ENCODE measurements around the gene KRTAP1-3.
"Not testable (repeated sequence)": the region's sequence is repeated elsewhere in the genome, so short reads cannot be mapped to it uniquely, and the experiment has no call there.

Gene KRTAP1-3, protein sequence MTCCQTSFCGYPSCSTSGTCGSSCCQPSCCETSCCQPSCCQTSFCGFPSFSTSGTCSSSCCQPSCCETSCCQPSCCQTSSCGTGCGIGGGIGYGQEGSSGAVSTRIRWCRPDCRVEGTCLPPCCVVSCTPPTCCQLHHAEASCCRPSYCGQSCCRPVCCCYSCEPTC

DNA sequence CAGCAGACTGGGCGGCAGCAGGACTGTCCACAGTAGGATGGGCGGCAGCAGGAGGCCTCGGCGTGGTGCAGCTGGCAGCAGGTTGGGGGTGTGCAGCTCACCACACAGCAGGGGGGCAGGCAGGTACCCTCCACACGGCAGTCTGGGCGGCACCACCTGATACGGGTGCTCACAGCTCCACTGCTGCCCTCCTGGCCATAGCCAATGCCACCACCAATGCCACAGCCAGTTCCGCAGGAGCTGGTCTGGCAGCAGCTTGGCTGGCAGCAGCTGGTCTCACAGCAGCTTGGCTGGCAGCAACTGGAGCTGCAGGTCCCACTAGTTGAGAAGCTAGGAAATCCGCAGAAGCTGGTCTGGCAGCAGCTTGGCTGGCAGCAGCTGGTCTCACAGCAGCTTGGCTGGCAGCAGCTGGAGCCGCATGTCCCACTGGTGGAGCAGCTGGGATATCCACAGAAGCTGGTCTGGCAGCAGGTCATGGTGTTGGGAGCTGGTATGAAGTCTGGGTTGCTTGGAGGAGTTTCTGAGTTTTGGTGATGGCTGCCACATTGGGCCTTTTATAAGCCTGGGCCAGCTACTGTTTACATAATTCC, at the start of gene KRTAP1-3:
TSS of gene KRTAP1-3 (minus strand) at position 529 of the 590 bp plus-strand sequence. CDS start at position 476, 53 bp downstream.
- H3K27me3 ChIP-seq (replicated peaks; ENCODE audit: control insufficient read depth, insufficient read depth, low read length); H3K36me3 ChIP-seq (ENCODE audit: control insufficient read depth, insufficient read depth, low read length); DNase-seq (ENCODE audit: extremely low read depth, insufficient read length): not testable (repeated sequence)

DNA sequence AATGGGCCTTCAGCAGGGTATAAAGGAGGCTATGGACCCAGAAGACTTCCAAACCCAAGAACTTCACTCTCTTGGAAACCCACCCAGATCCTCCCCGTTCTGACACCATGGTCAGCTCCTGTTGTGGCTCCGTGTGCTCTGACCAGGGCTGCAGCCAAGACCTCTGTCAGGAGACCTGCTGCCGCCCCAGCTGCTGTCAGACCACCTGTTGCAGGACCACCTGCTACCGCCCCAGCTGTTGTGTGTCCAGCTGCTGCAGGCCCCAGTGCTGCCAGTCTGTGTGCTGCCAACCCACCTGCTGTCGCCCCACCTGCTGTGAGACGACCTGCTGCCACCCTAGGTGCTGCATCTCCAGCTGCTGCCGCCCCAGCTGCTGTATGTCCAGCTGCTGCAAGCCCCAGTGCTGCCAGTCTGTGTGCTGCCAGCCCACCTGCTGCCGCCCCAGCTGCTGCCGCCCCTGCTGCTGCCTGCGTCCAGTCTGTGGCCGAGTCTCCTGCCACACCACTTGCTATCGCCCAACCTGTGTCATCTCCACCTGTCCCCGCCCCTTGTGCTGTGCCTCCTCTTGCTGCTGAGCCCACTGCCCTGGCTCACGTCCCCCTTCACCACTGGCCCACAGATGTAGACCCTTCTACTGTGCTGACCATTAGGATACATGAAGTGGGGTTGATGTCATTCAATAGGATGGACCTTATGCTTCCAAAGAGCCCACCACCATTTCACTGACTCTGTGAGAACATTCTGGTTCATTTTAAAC, 49.6 kb upstream of the KRTAP1-3 start, which contains the start of gene KRTAP4-7:
TSS of gene KRTAP4-7 (plus strand) at position 51 of the 757 bp plus-strand sequence. CDS start at position 108, 57 bp downstream.
- not testable (repeated sequence) for H3K4me3 ChIP-seq (replicated peaks; ENCODE audit: low read depth, low read length); H3K27me3 ChIP-seq (replicated peaks; ENCODE audit: control insufficient read depth, insufficient read depth, low read length); DNase-seq (ENCODE audit: extremely low read depth, insufficient read length); H3K36me3 ChIP-seq (ENCODE audit: control insufficient read depth, insufficient read depth, low read length)

More for the DNA sequence above, at the start of gene KRTAP1-3:
- H3K4me3 ChIP-seq (replicated peaks; ENCODE audit: low read depth, low read length), result not testable (repeated sequence)

DNA sequence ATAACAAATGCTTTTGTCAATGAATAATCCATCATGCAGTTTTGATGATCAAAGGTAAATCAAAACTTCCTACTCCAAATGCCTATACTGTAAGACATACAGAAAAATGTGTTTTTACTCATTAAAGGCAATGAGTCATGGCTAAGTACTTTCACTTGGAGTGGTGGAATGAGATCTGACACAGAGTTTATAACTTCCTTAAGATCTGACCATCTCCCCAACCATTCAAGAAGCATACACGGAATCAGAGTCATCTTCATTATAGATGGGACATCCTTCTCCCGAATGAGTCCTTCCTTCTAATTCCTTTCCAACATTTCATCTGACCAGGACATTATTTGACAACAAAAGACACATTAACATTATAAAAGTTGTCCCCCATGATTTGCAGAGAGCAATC, 48.8 kb upstream of the KRTAP1-3 start:
- not testable (repeated sequence) for DNase-seq (ENCODE audit: extremely low read depth, insufficient read length); H3K36me3 ChIP-seq (ENCODE audit: control insufficient read depth, insufficient read depth, low read length); H3K4me3 ChIP-seq (replicated peaks; ENCODE audit: low read depth, low read length); H3K27me3 ChIP-seq (replicated peaks; ENCODE audit: control insufficient read depth, insufficient read depth, low read length)

DNA sequence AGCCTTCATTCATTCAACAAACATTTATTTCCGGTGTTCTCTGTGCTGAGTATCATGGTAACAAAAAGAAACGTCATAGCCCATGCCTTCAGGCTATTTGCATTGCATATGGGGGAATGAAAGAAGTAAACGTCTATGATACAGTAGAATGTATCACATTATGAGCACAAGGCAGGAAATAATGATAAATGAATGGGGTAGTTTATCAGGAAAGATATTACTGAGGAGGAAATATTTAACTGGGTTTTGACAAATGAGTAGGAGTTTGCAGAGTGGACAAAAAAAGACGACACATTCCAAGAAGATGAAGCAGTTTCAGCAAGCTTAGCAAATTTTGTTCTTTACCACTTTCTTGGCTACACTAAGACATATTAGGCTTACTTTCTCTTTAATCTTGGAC, 48.0 kb upstream of the KRTAP1-3 start:
- TF ChIP-seq, protein P1, sequence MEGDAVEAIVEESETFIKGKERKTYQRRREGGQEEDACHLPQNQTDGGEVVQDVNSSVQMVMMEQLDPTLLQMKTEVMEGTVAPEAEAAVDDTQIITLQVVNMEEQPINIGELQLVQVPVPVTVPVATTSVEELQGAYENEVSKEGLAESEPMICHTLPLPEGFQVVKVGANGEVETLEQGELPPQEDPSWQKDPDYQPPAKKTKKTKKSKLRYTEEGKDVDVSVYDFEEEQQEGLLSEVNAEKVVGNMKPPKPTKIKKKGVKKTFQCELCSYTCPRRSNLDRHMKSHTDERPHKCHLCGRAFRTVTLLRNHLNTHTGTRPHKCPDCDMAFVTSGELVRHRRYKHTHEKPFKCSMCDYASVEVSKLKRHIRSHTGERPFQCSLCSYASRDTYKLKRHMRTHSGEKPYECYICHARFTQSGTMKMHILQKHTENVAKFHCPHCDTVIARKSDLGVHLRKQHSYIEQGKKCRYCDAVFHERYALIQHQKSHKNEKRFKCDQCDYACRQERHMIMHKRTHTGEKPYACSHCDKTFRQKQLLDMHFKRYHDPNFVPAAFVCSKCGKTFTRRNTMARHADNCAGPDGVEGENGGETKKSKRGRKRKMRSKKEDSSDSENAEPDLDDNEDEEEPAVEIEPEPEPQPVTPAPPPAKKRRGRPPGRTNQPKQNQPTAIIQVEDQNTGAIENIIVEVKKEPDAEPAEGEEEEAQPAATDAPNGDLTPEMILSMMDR (IDR thresholded peaks at IDR 0.05; ENCODE audit: insufficient read depth, low read length, poor library complexity, severe bottlenecking), result no peak
- no peak for DNase-seq (ENCODE audit: extremely low read depth, insufficient read length)
- Histone ChIP-seq H3K27me3 (replicated peaks; ENCODE audit: control insufficient read depth, insufficient read depth, low read length) (no peaks in the 10 kb centered on the region), H3K4me3 (replicated peaks; ENCODE audit: low read depth, low read length) (no peak overlapping the region), H3K36me3 (ENCODE audit: control insufficient read depth, insufficient read depth, low read length) (no peaks in the 10 kb centered on the region)

DNA sequence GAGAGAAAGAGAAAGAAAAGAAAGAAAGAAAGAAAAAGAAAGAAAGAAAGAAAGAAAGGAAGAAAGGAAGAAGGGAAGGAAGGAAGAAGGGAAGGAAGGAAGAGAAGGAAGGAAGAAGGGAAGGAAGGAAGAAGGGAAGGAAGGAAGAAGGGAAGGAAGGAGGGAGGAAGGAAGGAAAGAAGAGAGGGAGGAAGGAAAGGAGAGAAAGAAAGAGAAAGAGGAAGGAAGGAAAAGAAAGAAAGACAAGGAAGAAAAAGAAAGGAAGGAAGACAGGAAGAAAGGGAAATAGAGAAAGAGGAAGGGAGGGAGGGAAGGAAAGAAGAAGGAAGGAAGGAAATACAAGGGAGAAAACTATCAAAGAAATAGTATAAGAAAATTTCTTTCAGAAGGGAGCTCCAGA, 42.1 kb upstream of the KRTAP1-3 start:
- TF ChIP-seq, protein P1 (IDR thresholded peaks at IDR 0.05; ENCODE audit: insufficient read depth, low read length, poor library complexity, severe bottlenecking), result no peak
- Histone ChIP-seq H3K36me3 (ENCODE audit: control insufficient read depth, insufficient read depth, low read length) (no peaks in the 10 kb centered on the region), H3K4me3 (replicated peaks; ENCODE audit: low read depth, low read length) (no peak overlapping the region), H3K27me3 (replicated peaks; ENCODE audit: control insufficient read depth, insufficient read depth, low read length) (no peaks in the 10 kb centered on the region)
- no peak for DNase-seq (ENCODE audit: extremely low read depth, insufficient read length)

DNA sequence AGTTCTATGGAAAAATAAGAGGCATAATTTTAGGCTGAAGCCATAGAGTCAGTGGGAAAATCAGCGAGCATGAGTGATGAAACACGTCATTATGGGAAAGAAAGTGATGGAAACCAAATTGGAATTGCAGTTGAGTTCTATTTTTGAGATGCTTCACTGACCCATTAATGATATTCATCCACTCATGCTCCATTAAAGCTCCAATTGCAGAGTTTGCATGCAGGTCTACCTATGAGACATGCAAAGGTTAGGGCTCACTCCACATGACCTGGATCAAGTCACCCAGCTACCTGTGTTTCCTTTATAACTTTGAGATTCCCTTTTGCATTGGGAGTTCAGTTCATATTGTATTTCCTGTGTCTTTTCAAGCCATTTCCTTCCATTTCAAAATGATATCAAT, 39.0 kb upstream of the KRTAP1-3 start:
- Histone ChIP-seq H3K27me3 (replicated peaks; ENCODE audit: control insufficient read depth, insufficient read depth, low read length) (no peaks in the 10 kb centered on the region), H3K4me3 (replicated peaks; ENCODE audit: low read depth, low read length) (no peak overlapping the region), H3K36me3 (ENCODE audit: control insufficient read depth, insufficient read depth, low read length) (no peaks in the 10 kb centered on the region)
- no peak for DNase-seq (ENCODE audit: extremely low read depth, insufficient read length)
- TF ChIP-seq, protein P1 (IDR thresholded peaks at IDR 0.05; ENCODE audit: insufficient read depth, low read length, poor library complexity, severe bottlenecking), result no peak

DNA sequence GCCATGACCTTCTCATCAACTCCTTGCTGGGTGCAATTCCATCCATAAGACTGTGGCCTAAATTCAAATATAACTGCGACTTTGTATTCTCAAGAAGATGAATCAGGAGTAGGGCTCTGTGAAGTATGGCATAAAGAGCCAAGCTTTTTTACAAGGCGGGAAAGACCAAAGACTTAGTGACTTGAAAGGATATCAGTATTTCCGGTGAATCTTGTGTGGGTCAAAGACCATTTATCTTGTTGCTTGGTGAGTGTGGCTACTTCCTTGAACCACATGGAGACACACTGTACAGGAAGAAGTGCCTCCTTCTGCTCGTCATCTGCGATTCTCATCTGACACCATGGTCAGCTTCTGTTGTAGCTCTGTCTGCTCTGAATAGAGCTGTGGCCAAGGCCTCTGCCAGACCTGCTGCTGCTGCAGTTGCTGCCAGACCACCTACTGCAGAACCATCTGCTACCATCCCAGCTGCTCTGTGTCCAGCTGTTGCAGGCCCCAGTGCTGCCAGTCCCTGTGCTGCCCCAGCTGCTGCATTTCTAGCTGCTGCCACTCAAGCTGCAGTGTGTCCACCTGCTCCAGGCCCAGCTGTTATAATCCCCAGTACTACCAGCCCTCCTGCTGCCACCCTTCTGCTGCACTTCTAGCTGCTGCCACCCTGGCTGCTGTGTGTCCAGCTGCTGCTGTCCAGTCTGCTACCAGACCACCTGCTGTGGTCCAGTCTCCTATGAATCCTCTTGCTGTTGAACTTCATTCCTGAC, 37.1 kb upstream of the KRTAP1-3 start:
- no peak for DNase-seq (ENCODE audit: extremely low read depth, insufficient read length)
- H3K36me3 ChIP-seq (ENCODE audit: control insufficient read depth, insufficient read depth, low read length), result no peaks in the 10 kb centered on the region

More for the DNA sequence above, 37.1 kb upstream of the KRTAP1-3 start:
- Histone ChIP-seq H3K4me3 (replicated peaks; ENCODE audit: low read depth, low read length) (no peak overlapping the region), H3K27me3 (replicated peaks; ENCODE audit: control insufficient read depth, insufficient read depth, low read length) (no peaks in the 10 kb centered on the region)
- TF ChIP-seq, protein P1 (IDR thresholded peaks at IDR 0.05; ENCODE audit: insufficient read depth, low read length, poor library complexity, severe bottlenecking), result no peak

Measured in GM06990 (cell line).